GM21825 (cell line): ENCODE measurements around the gene OPCML.
"Not testable (repeated sequence)": the region's sequence is repeated elsewhere in the genome, so short reads cannot be mapped to it uniquely, and the experiment has no call there.

ENCODE experiments used
- ATAC-seq: cut with Tn5 transposase; IDR thresholded peaks from one replicate; pipeline ENCODE4 v1.9.1; 2021; ENCODE audit warnings: mild to moderate bottlenecking, moderate library complexity; ENCODE audit not compliant: unreplicated experiment

Gene OPCML

GRCh38 chr11:132430429-132431062, 1101.8 kb downstream of the OPCML start:
- no peak for ATAC-seq

GRCh38 chr11:132429685-132430084, 1102.6 kb downstream of the OPCML start:
- no peak for ATAC-seq

GRCh38 chr11:132427611-132428010, 1104.7 kb downstream of the OPCML start:
- no peak for ATAC-seq

GRCh38 chr11:132424433-132424832, 1107.9 kb downstream of the OPCML start:
- ATAC-seq, result no peak

- ATAC-seq, result no peak
Measured at GRCh38 chr11:132423266-132423665, 1109.0 kb downstream of the OPCML start.

GRCh38 chr11:132422722-132423121, 1109.6 kb downstream of the OPCML start:
- no peak for ATAC-seq

GRCh38 chr11:132421555-132421954, 1110.7 kb downstream of the OPCML start:
- no peak for ATAC-seq

- no peak for ATAC-seq
Measured at GRCh38 chr11:132414451-132414850, 1117.8 kb downstream of the OPCML start.

- no peak for ATAC-seq
Measured at GRCh38 chr11:132410383-132410782, 1121.9 kb downstream of the OPCML start.

GRCh38 chr11:132409573-132410355, 1122.5 kb downstream of the OPCML start:
- no peak for ATAC-seq

GRCh38 chr11:132408877-132409276, 1123.4 kb downstream of the OPCML start:
- peak; percentile 50 for ATAC-seq

- ATAC-seq, result no peak
Measured at GRCh38 chr11:132405728-132406127, 1126.6 kb downstream of the OPCML start.

- ATAC-seq, result peak; percentile 74
Measured at GRCh38 chr11:132402071-132402684, 1130.1 kb downstream of the OPCML start.

GRCh38 chr11:132396318-132396717, 1136.0 kb downstream of the OPCML start:
- ATAC-seq, result no peak

GRCh38 chr11:132395434-132395833, 1136.9 kb downstream of the OPCML start:
- no peak for ATAC-seq

- ATAC-seq, result no peak
Measured at GRCh38 chr11:132379540-132379939, 1152.8 kb downstream of the OPCML start.

- ATAC-seq, result no peak
Measured at GRCh38 chr11:132373405-132374143, 1158.7 kb downstream of the OPCML start.

GRCh38 chr11:132370114-132370513, 1162.2 kb downstream of the OPCML start:
- ATAC-seq, result not testable (repeated sequence)

GRCh38 chr11:132367293-132367692, 1165.0 kb downstream of the OPCML start:
- ATAC-seq, result no peak

GRCh38 chr11:132365650-132366049, 1166.7 kb downstream of the OPCML start:
- no peak for ATAC-seq
